Amniotic epithelial cell (primary cell): ENCODE data around the gene TSC2.
"Not testable (repeated sequence)": the region's sequence is repeated elsewhere in the genome, so short reads cannot be mapped to it uniquely, and the experiment has no call there.

ENCODE experiments used
- DNase-seq: peaks from one replicate; pipeline ENCODE4 v3.0.0-alpha.2; 2010; ENCODE audit warnings: low read depth

Gene TSC2

GRCh38 chr16:2122934-2123683, 75.3 kb downstream of the TSC2 start:
- not testable (repeated sequence) for DNase-seq

GRCh38 chr16:2123706-2124376, 76.1 kb downstream of the TSC2 start:
- not testable (repeated sequence) for DNase-seq

GRCh38 chr16:2124377-2124693, 76.5 kb downstream of the TSC2 start:
- DNase-seq, result not testable (repeated sequence)

- DNase-seq, result peak; percentile 41
Observed at GRCh38 chr16:2124694-2125444, 77.1 kb downstream of the TSC2 start.

- not testable (repeated sequence) for DNase-seq
Observed at GRCh38 chr16:2125609-2126008, 77.8 kb downstream of the TSC2 start.

GRCh38 chr16:2126161-2126743, 78.5 kb downstream of the TSC2 start:
- not testable (repeated sequence) for DNase-seq

- not testable (repeated sequence) for DNase-seq
Observed at GRCh38 chr16:2126928-2127556, 79.3 kb downstream of the TSC2 start.

GRCh38 chr16:2127630-2128280, 80.0 kb downstream of the TSC2 start:
- DNase-seq, result peak; percentile 46

- peak; percentile 73 for DNase-seq
Observed at GRCh38 chr16:2129251-2129650, 81.5 kb downstream of the TSC2 start.

GRCh38 chr16:2129890-2130447, 82.2 kb downstream of the TSC2 start:
- DNase-seq, result not testable (repeated sequence)

- DNase-seq, result not testable (repeated sequence)
Observed at GRCh38 chr16:2133797-2134196, 86.0 kb downstream of the TSC2 start.

GRCh38 chr16:2135071-2135470, 87.3 kb downstream of the TSC2 start:
- DNase-seq, result not testable (repeated sequence)

- peak; percentile 91 for DNase-seq
Observed at GRCh38 chr16:2135770-2136490, 88.1 kb downstream of the TSC2 start, which contains the start of gene PKD1. Gene PKD1, minus strand, starts transcription at chr16:2135898. Its CDS starts 209 bp downstream, at chr16:2135689.
